NB4 (cell line): Measurements from ENCODE around the gene PNLIPRP3.

Experiments used
- DNase-seq: peaks from one replicate; pipeline ENCODE4 v3.0.0; 2010; ENCODE audit warnings: low read depth
- H3K4me3 ChIP-seq: one replicate; pipeline ENCODE4 v1.5.1; 2011; ENCODE audit warnings: mild to moderate bottlenecking, low read depth, low read length, moderate library complexity
- CTCF ChIP-seq: IDR thresholded peaks from one replicate; pipeline ENCODE4 v1.5.1; 2012; ENCODE audit warnings: low read depth, low read length
- MAX ChIP-seq: IDR thresholded peaks from 2 replicates; pipeline ENCODE4 v1.6.1; 2011; ENCODE audit warnings: low read depth, low read length
- MYC ChIP-seq: IDR thresholded peaks from 2 replicates; pipeline ENCODE4 v1.6.1; 2011; ENCODE audit warnings: low read depth, low read length
- POLR2A ChIP-seq: IDR thresholded peaks from 2 replicates; pipeline ENCODE4 v1.6.1; 2011; ENCODE audit warnings: mild to moderate bottlenecking; ENCODE audit not compliant: insufficient read length; ENCODE audit errors: extremely low read depth

Gene PNLIPRP3

DNA sequence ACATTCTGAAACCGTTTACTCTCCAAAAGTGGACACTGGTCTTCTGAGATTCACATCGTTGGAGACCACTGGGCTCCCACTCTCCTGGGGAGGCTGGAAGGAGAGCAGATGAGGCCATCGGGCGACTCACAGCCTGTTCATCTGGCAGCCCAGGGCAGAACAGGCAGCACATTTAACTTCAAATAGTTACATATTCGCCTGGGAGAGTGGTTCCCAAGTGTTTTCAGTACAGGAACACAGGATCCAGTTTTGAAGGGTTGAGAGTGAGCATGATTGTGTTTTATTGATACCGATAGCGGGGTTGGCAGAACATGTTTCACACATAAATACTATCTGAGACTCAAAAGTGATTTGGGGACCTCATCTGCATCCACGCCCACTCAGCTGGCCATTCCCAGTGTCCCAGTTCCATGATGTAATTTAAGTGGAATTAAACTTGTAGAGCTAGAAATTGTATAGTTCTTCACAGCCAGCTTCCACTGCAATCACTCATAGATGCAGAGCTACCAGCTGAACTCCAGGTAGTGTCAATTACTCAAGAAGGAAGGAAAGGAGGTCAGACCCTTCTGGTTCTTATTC, 95.2 kb downstream of the PNLIPRP3 start:
- no peak for DNase-seq
- H3K4me3 ChIP-seq, result no peak overlapping the region
- no peak for TF ChIP-seq MYC
- TF ChIP-seq MAX, result no peak
- no peak for TF ChIP-seq POLR2A
- TF ChIP-seq CTCF, result no peak

- no peak for DNase-seq
- H3K4me3 ChIP-seq, result no peak overlapping the region
- TF ChIP-seq MAX (no peak), POLR2A (no peak), MYC (no peak), CTCF (no peak)
These were observed 97.1 kb downstream of the PNLIPRP3 start for GRCh38 chr10:116524736-116525135.

DNA sequence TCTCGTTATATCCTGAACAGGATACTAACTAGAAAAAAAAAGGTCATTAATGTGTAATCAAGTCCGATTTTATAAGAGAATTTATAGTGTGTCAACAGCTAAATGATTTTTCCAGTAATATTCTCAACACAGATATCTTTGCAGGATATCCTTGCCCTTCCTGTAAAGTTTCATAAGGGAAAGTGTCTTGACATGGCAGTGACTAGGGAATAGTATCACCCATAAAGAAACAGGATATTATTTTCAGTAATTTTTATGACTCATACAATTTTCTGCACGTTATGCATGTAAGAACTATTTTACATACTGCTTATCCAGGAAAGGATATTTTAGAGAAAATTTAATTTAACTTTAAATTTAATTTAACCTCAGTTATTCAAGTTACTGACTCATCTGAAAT, 98.6 kb downstream of the PNLIPRP3 start:
- no peak for TF ChIP-seq MAX
- TF ChIP-seq POLR2A, result no peak
- TF ChIP-seq CTCF, result no peak
- no peak for TF ChIP-seq MYC

More for the DNA sequence above, 98.6 kb downstream of the PNLIPRP3 start:
- DNase-seq, result no peak
- H3K4me3 ChIP-seq, result no peak overlapping the region
